Activated naive CD8-positive, alpha-beta T cell treated with anti-CD3 and anti-CD28 coated beads for 36 hours (primary cell): Measurements from ENCODE around the gene LRRC2. TPM values are rescaled to one million over a fixed set of nuclear protein-coding genes. Genes with fewer than 3 reads are reported as not detected.
"Not testable (repeated sequence)": the region's sequence is repeated elsewhere in the genome, so short reads cannot be mapped to it uniquely, and the experiment has no call there.

Source experiments
- DNase-seq: peaks from one replicate; pipeline ENCODE4 v3.0.0; 2021
- H3K27ac Mint-ChIP-seq: one replicate; pipeline ENCODE4 v1.8.0; 2022; ENCODE audit warnings: mild to moderate bottlenecking, moderate library complexity, mixed read lengths
- H3K27me3 Mint-ChIP-seq: one replicate; pipeline ENCODE4 v1.8.0; 2022; ENCODE audit warnings: mild to moderate bottlenecking, mixed read lengths
- H3K36me3 Mint-ChIP-seq: one replicate; pipeline ENCODE4 v1.8.0; 2021; ENCODE audit warnings: mild to moderate bottlenecking, mixed read lengths
- H3K4me1 Mint-ChIP-seq: one replicate; pipeline ENCODE4 v1.8.0; 2021; ENCODE audit warnings: mixed read lengths
- H3K4me3 Mint-ChIP-seq: one replicate; pipeline ENCODE4 v1.8.0; 2022; ENCODE audit warnings: mild to moderate bottlenecking, moderate library complexity, mixed read lengths
- H3K9me3 Mint-ChIP-seq: one replicate; pipeline ENCODE4 v1.8.0; 2022; ENCODE audit warnings: mixed read lengths
- total RNA-seq, 2 experiments: library from RNA; stranded (reverse); gene quantifications; one replicate each; pipeline ENCODE4 v1.2.3, GENCODE V29; 2021

LRRC2 gene
- total RNA-seq, 2 experiments from 2014 or later: not detected

GRCh38 chr3:46549408-46549904 is 16.6 kb downstream of the LRRC2 start:
- Mint-ChIP-seq H3K9me3 (no peaks in the 10 kb centered on the region), H3K4me3 (no peak overlapping the region), H3K27me3 (no peaks in the 10 kb centered on the region), H3K36me3 (peaks cover 2% of the 10 kb centered on the region), H3K27ac (peak overlapping the region; percentile 18), H3K4me1 (peaks cover 13% of the 10 kb centered on the region)
- no peak for DNase-seq

GRCh38 chr3:46548611-46549010 is 17.5 kb downstream of the LRRC2 start:
- not testable (repeated sequence) for DNase-seq, H3K36me3 Mint-ChIP-seq, H3K4me3 Mint-ChIP-seq, H3K27ac Mint-ChIP-seq, H3K9me3 Mint-ChIP-seq, H3K27me3 Mint-ChIP-seq
- H3K4me1 Mint-ChIP-seq: peaks cover 14% of the 10 kb centered on the region

- no peak for DNase-seq
- Mint-ChIP-seq H3K9me3 (no peaks in the 10 kb centered on the region), H3K4me3 (no peak overlapping the region), H3K36me3 (peaks cover 2% of the 10 kb centered on the region), H3K4me1 (peaks cover 20% of the 10 kb centered on the region), H3K27ac (no peak overlapping the region), H3K27me3 (no peaks in the 10 kb centered on the region)
These were observed 19.1 kb downstream of the LRRC2 start for GRCh38 chr3:46546896-46547440.

GRCh38 chr3:46545818-46546630 is 20.1 kb downstream of the LRRC2 start:
- Mint-ChIP-seq H3K4me1 (peaks cover 23% of the 10 kb centered on the region), H3K36me3 (peaks cover 2% of the 10 kb centered on the region), H3K27ac (no peak overlapping the region), H3K9me3 (no peaks in the 10 kb centered on the region), H3K27me3 (no peaks in the 10 kb centered on the region), H3K4me3 (no peak overlapping the region)
- DNase-seq: no peak

- no peaks in the 10 kb centered on the region for H3K36me3 Mint-ChIP-seq
- no peaks in the 10 kb centered on the region for H3K27me3 Mint-ChIP-seq
- H3K4me1 Mint-ChIP-seq: peaks cover 27% of the 10 kb centered on the region
- no peaks in the 10 kb centered on the region for H3K9me3 Mint-ChIP-seq
- no peak overlapping the region for H3K4me3 Mint-ChIP-seq
- DNase-seq: no peak
- no peak overlapping the region for H3K27ac Mint-ChIP-seq
These were observed 21.2 kb downstream of the LRRC2 start for GRCh38 chr3:46544771-46545503.

GRCh38 chr3:46542801-46543201 is 23.3 kb downstream of the LRRC2 start:
- Mint-ChIP-seq H3K4me3 (no peak overlapping the region), H3K36me3 (no peaks in the 10 kb centered on the region), H3K4me1 (peaks cover 40% of the 10 kb centered on the region), H3K27me3 (no peaks in the 10 kb centered on the region), H3K9me3 (peaks cover 3% of the 10 kb centered on the region), H3K27ac (no peak overlapping the region)
- DNase-seq: no peak

GRCh38 chr3:46542344-46542743 is 23.8 kb downstream of the LRRC2 start:
- no peak overlapping the region for H3K4me3 Mint-ChIP-seq
- H3K27me3 Mint-ChIP-seq: no peaks in the 10 kb centered on the region
- no peak overlapping the region for H3K27ac Mint-ChIP-seq
- H3K9me3 Mint-ChIP-seq: peaks cover 3% of the 10 kb centered on the region
- DNase-seq: no peak
- peaks cover 45% of the 10 kb centered on the region for H3K4me1 Mint-ChIP-seq
- no peaks in the 10 kb centered on the region for H3K36me3 Mint-ChIP-seq

GRCh38 chr3:46541835-46542234 is 24.3 kb downstream of the LRRC2 start:
- no peak for DNase-seq
- peaks cover 3% of the 10 kb centered on the region for H3K9me3 Mint-ChIP-seq
- no peak overlapping the region for H3K4me3 Mint-ChIP-seq
- H3K36me3 Mint-ChIP-seq: no peaks in the 10 kb centered on the region
- no peak overlapping the region for H3K27ac Mint-ChIP-seq
- peaks cover 50% of the 10 kb centered on the region for H3K4me1 Mint-ChIP-seq
- H3K27me3 Mint-ChIP-seq: no peaks in the 10 kb centered on the region

GRCh38 chr3:46540550-46540949 is 25.6 kb downstream of the LRRC2 start:
- Mint-ChIP-seq H3K27ac (no peak overlapping the region), H3K36me3 (no peaks in the 10 kb centered on the region), H3K27me3 (no peaks in the 10 kb centered on the region), H3K4me3 (no peak overlapping the region), H3K9me3 (peaks cover 3% of the 10 kb centered on the region), H3K4me1 (peaks cover 54% of the 10 kb centered on the region)
- DNase-seq: no peak

GRCh38 chr3:46539443-46540005 is 26.6 kb downstream of the LRRC2 start:
- Mint-ChIP-seq H3K9me3 (peaks cover 3% of the 10 kb centered on the region), H3K36me3 (no peaks in the 10 kb centered on the region), H3K4me3 (peak overlapping the region; percentile 71), H3K27me3 (peaks cover 4% of the 10 kb centered on the region), H3K27ac (peak overlapping the region; percentile 83), H3K4me1 (peaks cover 54% of the 10 kb centered on the region)
- no peak for DNase-seq

GRCh38 chr3:46538803-46539442 is 27.2 kb downstream of the LRRC2 start:
- H3K27me3 Mint-ChIP-seq: peaks cover 6% of the 10 kb centered on the region

GRCh38 chr3:46538425-46538802 is 27.7 kb downstream of the LRRC2 start:
- not testable (repeated sequence) for H3K27me3 Mint-ChIP-seq, H3K36me3 Mint-ChIP-seq, DNase-seq, H3K9me3 Mint-ChIP-seq
- Mint-ChIP-seq H3K4me3 (peak overlapping the region; percentile 71), H3K4me1 (peaks cover 55% of the 10 kb centered on the region), H3K27ac (peak overlapping the region; percentile 83)

More at GRCh38 chr3:46538803-46539442, 27.2 kb downstream of the LRRC2 start:
- DNase-seq: peak; percentile 75
- H3K27ac Mint-ChIP-seq: peak overlapping the region; percentile 83
- peaks cover 57% of the 10 kb centered on the region for H3K4me1 Mint-ChIP-seq
- peak overlapping the region; percentile 71 for H3K4me3 Mint-ChIP-seq
- H3K9me3 Mint-ChIP-seq: peaks cover 3% of the 10 kb centered on the region
- no peaks in the 10 kb centered on the region for H3K36me3 Mint-ChIP-seq

GRCh38 chr3:46537779-46538178 is 28.3 kb downstream of the LRRC2 start:
- Mint-ChIP-seq H3K27me3 (peaks cover 8% of the 10 kb centered on the region), H3K9me3 (peaks cover 3% of the 10 kb centered on the region), H3K4me3 (peak overlapping the region; percentile 71), H3K36me3 (no peaks in the 10 kb centered on the region), H3K4me1 (peaks cover 55% of the 10 kb centered on the region), H3K27ac (peak overlapping the region; percentile 83)
- no peak for DNase-seq

- Mint-ChIP-seq H3K4me1 (peaks cover 52% of the 10 kb centered on the region), H3K9me3 (peaks cover 3% of the 10 kb centered on the region), H3K27me3 (peaks cover 10% of the 10 kb centered on the region), H3K4me3 (no peak overlapping the region), H3K36me3 (no peaks in the 10 kb centered on the region), H3K27ac (no peak overlapping the region)
- no peak for DNase-seq
These were observed 28.8 kb downstream of the LRRC2 start for GRCh38 chr3:46537316-46537715.
